ENCODE measurements around the gene TMEM150C. TPM values are rescaled to one million over a fixed set of nuclear protein-coding genes. Genes with fewer than 3 reads are reported as not detected.
"Not testable (repeated sequence)": the region's sequence is repeated elsewhere in the genome, so short reads cannot be mapped to it uniquely, and the experiment has no call there.

The TMEM150C gene
- total RNA-seq, 1 experiment from 2014 or later = 0.20 TPM

DNA sequence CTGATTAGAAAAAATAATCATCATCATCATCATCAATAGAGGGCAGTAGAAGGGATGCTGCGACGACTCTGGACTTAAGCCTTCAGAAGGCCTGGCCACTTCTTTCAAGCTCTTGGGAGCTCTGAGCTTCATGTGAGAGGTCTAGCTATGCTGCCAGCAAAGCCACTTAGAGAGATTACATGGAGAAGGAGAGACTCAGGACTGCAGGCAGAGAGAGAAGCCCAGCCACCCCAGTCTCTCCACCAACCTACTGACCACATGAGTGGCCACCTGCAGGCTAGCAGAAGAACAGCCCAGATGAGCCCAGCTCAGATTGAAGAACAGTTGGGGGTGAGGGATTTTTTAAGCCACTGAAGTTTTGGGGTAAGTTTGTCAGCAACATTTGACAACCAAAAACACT, 17.1 kb upstream of the TMEM150C start:
- in situ Hi-C loops (cut with HindIII; ENCODE audit: low pct_unique_long_range_greater_than_20kb, low sequenced_read_pairs) = no loop called here
- DNase-seq (ENCODE audit: low read depth) = no peak

DNA sequence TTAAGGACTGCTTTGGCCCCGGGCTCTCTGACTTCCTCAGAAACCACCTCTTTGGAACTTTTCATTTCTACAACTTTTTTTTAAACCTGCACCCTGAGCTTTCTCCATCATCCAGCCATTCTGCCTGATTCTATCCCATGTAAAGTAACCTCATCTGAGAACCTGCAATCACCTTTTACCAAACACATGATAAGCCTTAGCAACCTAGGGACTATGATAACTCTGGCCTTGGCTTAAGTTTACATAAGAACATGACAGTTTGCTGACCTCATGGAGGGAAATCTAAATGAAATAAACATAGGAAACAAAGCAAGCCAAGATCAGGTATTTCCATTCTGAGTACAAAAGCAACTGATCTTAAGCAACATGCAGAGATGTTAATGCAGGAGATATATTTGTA, 15.7 kb upstream of the TMEM150C start:
- in situ Hi-C loops (cut with HindIII; ENCODE audit: low pct_unique_long_range_greater_than_20kb, low sequenced_read_pairs) = no loop called here
- DNase-seq (ENCODE audit: low read depth) = no peak

DNA sequence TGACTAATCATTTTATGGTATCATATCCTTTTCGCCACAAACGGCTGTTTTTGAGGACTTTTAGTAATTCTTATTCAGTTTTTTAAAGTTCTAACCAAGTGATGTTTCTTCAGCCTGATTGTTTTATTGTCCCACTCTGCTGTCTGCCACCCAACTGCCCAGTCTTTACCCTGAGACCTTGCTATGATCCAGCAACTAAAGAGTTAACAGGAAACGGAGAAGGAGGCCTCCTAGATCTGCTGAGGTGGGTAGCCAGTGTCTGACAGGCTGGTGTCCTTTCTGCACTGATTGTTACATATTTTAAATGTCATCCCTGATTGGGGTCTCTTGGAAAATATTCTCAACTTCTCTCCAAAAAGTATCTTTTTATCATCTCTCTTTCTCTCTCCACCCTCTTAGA, 7.9 kb upstream of the TMEM150C start:
- DNase-seq (ENCODE audit: low read depth) = no peak
- in situ Hi-C loops (cut with HindIII; ENCODE audit: low pct_unique_long_range_greater_than_20kb, low sequenced_read_pairs) = no loop called here

DNA sequence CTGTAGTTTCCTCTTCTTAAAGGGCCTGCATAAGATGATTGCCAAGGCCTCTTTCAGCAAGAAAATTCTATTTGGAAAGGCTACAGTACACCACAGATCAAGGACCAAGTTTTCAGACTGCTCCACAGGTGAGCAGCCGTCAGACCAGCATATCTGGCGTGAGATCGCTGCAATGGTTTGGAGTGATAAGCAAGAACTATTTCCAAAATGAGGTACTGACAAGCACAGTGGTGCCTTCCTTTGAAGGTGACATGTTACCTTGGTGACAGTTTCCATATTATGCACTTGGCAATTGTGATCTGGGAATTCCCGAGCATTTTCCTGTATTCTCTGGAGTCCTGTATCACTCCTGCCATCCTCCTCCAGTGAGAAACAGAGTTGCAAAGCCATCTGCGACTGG, 7.3 kb upstream of the TMEM150C start:
- in situ Hi-C loops (cut with HindIII; ENCODE audit: low pct_unique_long_range_greater_than_20kb, low sequenced_read_pairs) = no loop called here
- DNase-seq (ENCODE audit: low read depth) = no peak

DNA sequence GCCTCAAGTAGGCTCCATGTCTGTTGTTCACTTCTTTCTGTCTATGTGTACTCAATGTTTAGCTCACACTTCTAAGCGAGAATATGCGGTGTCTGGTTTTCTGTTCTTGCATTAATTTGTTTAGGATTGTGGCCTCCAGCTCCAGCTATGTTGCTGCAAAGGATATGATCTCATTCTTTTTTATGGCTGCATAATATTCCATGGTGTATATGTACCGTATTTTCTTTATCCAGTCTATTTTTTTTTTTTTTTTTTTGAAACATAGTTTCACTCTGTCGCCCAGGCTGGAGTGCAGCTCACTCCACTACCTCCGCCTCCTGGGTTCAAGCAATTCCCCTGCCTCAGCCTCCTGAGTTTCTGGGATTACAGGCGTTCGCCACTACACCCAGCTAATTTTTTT, 5.7 kb upstream of the TMEM150C start:
- DNase-seq (ENCODE audit: low read depth) = no peak
- in situ Hi-C loops (cut with HindIII; ENCODE audit: low pct_unique_long_range_greater_than_20kb, low sequenced_read_pairs) = no loop called here

DNA sequence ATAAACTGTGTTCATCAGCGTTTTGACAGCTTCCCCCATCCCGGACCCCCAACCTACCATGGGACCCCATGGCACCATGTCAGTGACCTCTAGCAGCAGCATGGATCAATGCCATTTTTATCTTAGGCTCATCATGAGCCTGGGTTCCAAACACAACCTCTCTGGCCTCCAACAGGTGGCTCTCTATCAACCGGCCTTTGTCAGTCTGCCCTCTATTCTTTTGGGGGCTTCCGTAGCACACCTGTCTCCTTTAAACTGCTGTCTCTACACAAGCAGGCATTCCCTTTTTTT, 721 bp upstream of the TMEM150C start:
- in situ Hi-C loops (cut with HindIII; ENCODE audit: low pct_unique_long_range_greater_than_20kb, low sequenced_read_pairs) = no loop called here
- DNase-seq (ENCODE audit: low read depth) = no peak

DNA sequence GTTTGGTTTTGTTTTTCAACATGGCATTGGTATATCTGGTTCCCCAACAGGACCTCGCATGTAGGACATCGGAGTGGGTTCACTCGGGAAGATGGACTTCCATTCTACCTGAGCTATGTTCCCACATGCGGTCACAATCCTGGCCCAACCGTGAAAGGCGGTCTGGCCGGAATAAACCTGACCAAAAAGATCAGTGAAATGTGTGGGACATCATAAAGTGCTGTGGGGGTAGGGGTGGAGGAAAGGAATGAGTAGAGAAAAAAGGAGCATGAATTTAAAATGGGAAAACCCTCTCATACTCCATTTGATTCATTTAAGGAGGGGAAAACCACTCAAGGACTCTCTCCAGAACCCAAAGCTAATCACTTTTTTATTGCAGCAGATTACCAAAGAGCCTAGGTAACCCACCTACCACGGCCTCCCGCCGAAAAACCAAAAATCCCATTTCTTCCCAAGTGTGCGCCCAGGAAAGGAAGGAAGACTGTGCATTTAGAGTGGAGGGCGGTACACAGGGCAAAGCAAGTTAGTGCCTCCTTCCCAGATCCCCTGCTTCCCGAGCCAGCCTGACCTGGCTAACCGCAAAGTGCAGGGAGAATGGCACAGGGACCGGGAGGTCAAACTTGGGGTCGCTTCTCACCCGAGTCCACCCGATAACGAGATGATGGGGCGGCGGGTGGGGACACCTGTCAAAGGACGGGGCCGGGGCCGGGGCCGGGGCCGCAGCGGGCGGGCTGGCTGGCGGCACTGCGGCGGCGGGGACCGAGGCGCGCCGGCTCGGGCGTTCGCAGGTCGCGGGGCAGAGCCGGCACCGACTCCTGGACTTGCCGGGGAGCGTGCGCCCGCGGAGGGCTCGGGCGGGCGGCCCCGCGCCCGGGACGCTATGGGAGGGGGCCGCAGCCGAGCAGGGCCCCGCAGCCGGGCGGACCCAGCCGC, 669 bp downstream of the TMEM150C start:
- in situ Hi-C loops (cut with HindIII; ENCODE audit: low pct_unique_long_range_greater_than_20kb, low sequenced_read_pairs) = no loop called here
- DNase-seq (ENCODE audit: low read depth) = no peak

DNA sequence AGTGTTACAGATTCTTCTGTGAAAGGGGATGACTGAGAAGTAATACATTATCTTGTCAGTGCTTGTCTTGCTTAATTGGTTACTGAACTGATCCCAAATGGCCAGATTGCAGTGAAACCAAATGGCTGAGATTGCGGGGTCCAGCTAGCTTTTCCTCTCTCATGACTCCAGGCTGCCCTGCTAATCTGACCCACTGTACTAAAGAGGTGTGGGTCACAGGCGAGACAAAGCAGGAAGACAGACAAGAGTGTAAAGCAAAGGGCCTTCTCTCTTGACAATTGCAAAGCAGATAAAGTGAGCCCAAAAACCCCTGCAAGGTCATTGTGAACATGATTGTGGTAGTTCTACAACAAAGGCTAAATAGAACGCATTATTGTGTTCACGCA, 2.1 kb downstream of the TMEM150C start:
- DNase-seq (ENCODE audit: low read depth) = no peak
- in situ Hi-C loops (cut with HindIII; ENCODE audit: low pct_unique_long_range_greater_than_20kb, low sequenced_read_pairs) = no loop called here

DNA sequence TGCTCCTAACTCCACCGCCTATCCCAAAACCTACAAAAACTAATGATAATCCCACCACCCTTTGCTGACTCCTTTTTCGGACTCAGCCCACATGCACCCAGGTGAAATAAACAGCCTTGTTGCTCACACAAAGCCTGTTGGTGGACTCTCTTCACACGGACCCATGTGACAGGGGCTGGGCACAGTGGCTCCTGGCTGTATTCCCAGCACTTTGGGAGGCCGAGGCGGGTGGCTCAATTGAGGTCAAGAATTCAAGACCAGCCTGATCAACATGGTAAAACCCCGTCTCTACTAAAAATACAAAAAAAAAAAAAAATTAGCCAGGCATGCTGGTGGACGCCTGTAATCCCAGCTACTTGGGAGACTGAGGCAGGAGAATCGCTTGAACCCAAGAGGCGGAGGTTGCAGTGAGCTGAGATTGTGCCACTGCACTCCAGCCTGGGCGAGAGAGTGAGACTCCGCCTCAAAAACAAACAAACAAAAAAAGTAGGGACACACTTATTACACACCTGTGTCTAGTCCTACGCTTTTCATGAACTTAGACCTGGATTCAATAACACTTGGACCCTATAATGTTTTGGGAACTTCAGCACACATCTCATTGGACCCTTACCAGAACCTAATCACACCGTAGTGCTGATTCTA, 2.6 kb downstream of the TMEM150C start:
- in situ Hi-C loops (cut with HindIII; ENCODE audit: low pct_unique_long_range_greater_than_20kb, low sequenced_read_pairs); DNase-seq (ENCODE audit: low read depth): not testable (repeated sequence)

DNA sequence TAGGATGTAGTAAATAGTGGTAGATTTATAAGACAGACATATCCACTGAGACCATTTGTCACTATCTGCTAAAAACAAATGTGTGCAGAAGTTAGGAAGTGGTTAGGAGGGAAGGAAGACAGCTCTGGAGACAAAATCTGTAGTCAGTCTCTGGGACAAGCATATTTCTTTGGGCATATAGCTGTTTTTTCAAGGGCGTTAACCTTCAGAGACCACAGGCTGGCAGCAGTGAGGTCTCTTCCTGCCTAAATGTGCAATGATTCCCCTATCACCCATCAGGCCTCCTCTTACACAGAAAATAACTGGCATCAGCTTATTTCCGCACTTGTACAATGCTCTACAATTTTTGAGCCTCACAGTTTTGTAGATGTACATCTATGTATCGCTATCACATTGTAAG, 6.5 kb downstream of the TMEM150C start:
- DNase-seq (ENCODE audit: low read depth) = no peak
- in situ Hi-C loops (cut with HindIII; ENCODE audit: low pct_unique_long_range_greater_than_20kb, low sequenced_read_pairs) = no loop called here

DNA sequence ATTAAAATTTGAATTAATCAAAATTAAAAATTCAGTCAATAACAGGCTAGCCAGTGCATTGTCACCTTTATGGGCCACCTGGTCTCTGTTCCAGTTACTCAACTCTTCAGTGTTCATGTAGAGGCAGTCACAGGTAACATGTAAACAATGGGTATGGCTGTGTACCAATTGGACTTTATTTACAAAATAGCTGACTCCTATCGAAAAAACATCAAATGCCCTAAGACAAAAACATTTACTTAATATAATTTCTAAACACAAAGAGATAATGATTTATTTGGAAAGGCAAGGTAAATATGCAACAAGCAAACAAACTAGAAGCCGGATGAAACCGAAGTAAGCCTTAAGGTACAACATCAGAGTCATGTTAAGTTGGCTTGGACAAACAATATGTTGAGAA, 8.8 kb downstream of the TMEM150C start:
- in situ Hi-C loops (cut with HindIII; ENCODE audit: low pct_unique_long_range_greater_than_20kb, low sequenced_read_pairs) = no loop called here
- no peak for DNase-seq (ENCODE audit: low read depth)

DNA sequence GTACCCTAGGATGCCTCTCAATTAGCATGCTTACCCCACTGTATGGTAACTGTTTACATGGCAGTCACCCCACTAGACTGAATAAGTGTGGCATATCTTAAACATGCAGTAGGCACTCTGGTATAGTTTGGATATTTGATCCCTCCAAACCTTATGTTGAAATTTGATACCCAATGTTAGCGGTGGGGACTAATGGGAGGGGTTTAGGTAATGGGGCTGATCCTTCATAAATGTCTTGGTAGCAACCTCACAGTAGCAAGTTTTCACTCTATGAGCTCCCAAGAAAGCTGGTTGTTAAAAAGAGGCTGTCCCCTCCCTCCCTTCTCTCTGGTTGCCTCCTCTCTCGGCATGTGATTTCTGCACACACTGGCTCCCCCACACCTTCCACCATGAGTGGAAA, 10.1 kb downstream of the TMEM150C start:
- in situ Hi-C loops (cut with HindIII; ENCODE audit: low pct_unique_long_range_greater_than_20kb, low sequenced_read_pairs) = no loop called here
- no peak for DNase-seq (ENCODE audit: low read depth)

DNA sequence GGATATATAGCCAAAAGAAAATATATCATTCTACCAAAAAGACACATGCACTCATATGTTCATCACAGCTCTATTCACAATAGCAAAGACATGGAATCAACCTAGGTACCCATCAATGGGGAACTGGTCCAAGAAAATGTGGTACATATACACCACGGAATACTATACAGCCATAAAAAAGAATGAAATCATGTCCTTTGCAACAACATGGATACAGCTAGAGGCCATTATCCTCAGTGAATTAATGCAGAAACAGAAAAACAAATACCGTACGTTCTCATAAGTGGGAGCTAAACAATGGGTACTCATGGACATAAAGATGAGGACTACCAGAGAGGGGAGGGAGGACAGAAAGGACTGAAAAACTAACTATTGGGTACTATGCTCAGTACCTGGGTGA, 13.9 kb downstream of the TMEM150C start:
- DNase-seq (ENCODE audit: low read depth); in situ Hi-C loops (cut with HindIII; ENCODE audit: low pct_unique_long_range_greater_than_20kb, low sequenced_read_pairs): not testable (repeated sequence)

DNA sequence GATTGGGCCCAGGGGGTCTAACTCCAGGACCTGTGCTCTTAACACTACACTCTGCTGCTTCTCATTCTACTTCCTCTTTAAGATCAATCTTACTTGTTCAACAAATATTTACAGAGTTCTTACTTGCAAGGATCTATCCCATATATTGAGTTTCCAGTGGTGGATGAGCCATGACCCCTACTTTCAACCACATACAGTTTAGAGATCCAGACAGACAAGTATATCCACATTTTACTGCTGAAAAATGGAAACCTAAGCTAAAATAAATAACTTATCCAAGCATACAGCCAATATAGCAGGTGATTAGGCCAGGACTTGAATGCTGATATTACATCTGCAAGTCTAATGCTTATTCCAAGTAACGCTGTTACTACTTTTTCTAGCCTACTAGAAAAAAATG, 18.7 kb downstream of the TMEM150C start:
- in situ Hi-C loops (cut with HindIII; ENCODE audit: low pct_unique_long_range_greater_than_20kb, low sequenced_read_pairs) = no loop called here
- no peak for DNase-seq (ENCODE audit: low read depth)

DNA sequence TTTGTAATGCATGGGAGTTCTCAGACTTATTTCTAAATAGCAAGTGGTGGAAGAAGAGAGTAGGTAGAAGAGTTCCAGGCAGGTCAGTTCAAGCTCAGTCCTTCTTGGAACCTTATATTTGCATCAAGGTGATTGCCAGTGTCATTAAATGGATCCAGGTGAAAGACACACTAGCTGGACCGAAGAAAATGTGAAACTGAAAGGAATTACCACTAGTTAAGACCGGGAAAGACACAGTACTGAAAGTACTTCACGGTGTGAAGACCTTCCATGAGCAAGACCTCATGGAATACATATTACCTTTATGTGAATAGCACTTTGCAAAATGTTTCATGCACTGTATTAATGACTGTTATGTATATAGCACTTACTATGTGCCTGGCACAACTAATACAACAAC, 19.1 kb downstream of the TMEM150C start:
- in situ Hi-C loops (cut with HindIII; ENCODE audit: low pct_unique_long_range_greater_than_20kb, low sequenced_read_pairs) = no loop called here
- DNase-seq (ENCODE audit: low read depth) = no peak

DNA sequence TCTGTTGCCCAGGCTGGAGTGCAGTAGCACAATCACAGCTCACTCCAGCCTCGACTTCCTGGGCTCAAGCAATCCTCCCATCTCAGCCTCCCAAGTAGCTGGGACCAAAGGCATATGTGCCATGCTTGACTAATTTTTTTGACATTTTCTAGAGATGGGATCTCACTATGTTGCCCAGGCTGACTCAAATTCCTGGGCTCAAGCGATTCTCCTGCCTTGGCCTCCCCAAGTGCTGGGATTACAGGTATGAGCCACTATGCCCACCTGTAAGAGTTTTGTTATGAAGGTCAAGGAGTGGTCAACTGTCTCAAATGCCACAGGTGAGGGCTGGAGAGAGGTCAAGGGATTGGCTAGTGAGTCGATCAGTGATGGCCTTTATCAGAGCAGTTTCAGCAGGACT, 32.5 kb downstream of the TMEM150C start:
- in situ Hi-C loops (cut with HindIII; ENCODE audit: low pct_unique_long_range_greater_than_20kb, low sequenced_read_pairs) = no loop called here
- DNase-seq (ENCODE audit: low read depth) = no peak

DNA sequence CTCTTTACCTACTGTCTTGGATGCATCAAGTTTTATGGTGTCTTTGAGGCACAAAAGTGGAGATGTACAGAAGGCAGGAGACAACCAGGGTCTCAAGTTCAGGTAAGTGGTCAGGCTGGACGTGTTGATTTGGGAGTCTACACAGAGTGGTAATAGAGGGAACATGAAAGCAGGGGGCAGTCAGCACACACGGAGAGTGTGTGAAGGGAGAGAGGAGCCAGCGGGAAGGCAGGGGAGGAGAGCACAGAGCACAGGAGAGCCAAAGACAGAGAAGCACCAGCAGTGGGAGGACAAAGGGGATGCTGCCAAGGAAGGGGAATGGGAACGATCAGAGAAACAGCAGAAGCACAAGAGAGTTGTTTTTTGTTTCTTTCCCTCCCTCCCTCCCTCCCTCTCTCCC, 32.9 kb downstream of the TMEM150C start:
- DNase-seq (ENCODE audit: low read depth) = no peak
- in situ Hi-C loops (cut with HindIII; ENCODE audit: low pct_unique_long_range_greater_than_20kb, low sequenced_read_pairs) = no loop called here

DNA sequence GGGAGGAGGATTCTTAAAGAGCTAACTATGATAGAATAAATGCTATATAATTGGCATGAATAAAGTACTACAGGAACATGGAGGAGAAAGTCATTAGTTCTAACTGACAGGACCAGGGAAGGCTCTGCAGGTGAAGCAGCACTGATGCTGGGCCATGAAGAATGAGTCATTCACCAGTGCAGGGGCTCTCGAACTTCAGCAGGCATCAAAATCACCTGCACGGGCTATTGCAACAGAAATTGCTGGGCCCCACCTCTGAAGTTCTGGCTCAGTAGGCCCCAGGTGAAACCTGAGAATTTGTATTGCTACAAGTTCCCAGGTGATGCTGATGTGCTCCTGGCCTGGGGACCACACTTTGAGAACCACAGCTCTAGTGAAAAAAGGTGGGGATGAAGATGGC, 33.7 kb downstream of the TMEM150C start:
- no peak for DNase-seq (ENCODE audit: low read depth)
- in situ Hi-C loops (cut with HindIII; ENCODE audit: low pct_unique_long_range_greater_than_20kb, low sequenced_read_pairs) = no loop called here

DNA sequence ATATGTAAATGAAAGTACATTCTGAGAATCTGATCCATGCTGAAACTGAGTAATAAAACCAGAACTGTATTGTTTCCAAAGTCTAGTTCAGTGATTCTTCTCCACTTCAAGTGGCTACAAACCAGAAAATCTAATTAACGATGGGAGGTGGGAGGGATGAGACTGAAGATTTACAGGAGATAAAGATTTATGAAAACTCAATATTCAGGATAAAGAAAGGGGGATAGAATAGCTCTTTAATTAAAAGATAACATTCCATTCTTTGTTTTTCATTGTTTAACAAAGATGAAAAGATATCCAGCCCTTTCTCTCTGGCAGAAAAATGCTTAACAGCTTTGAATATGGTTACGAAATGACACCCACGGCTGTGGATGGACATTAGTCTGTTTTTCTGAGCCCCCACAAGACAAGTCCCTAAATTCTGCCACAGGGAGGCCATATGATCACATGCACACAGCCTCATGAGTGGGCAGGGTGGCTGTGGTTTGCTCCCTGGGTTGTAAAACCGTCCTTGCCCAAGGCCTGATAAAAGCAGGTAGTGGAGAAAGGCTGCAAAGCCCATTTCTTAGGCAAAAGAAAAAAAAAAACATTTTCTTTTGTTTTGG, 36.4 kb downstream of the TMEM150C start:
- no peak for DNase-seq (ENCODE audit: low read depth)
- in situ Hi-C loops (cut with HindIII; ENCODE audit: low pct_unique_long_range_greater_than_20kb, low sequenced_read_pairs) = no loop called here
